K562 (cell line): ENCODE data around the gene FRYL. TPM values are rescaled to one million over a fixed set of nuclear protein-coding genes. Genes with fewer than 3 reads are reported as not detected.

Experiments
- CHD4 ChIP-seq: fragments of 200-600 bp; sonication (generic); IDR thresholded peaks from 3 replicates; pipeline ENCODE4 v1.6.1; 2012; ENCODE audit warnings: low read depth, mild to moderate bottlenecking, mixed read lengths, low read length, inconsistent platforms; ENCODE audit not compliant: insufficient read depth, insufficient replicate concordance, poor library complexity, severe bottlenecking
- DDX20 ChIP-seq: fragments of 450-650 bp; IDR thresholded peaks from 2 replicates; pipeline ENCODE4 v1.6.1; 2016; ENCODE audit warnings: missing genetic modification characterization, low read depth, mild to moderate bottlenecking, missing compliant biosample characterization, moderate library complexity
- EHMT2 ChIP-seq: fragments of 450-650 bp; IDR thresholded peaks from 2 replicates; pipeline ENCODE4 v1.6.1; 2018; ENCODE audit warnings: antibody characterized with exemption
- FOXK1 ChIP-seq: sonication (generic); formaldehyde crosslinking; IDR thresholded peaks from 2 replicates; pipeline ENCODE4 v1.8.0; 2022; ENCODE audit warnings: missing genetic modification reagents, mild to moderate bottlenecking, borderline replicate concordance
- GABPA ChIP-seq: fragments of 200-800 bp; sonication (Bioruptor generic); conservative IDR thresholded peaks from 2 replicates; pipeline ENCODE4 v1.6.1; 2016; ENCODE audit warnings: low read depth, missing genetic modification characterization, missing compliant biosample characterization
- HCFC1 ChIP-seq: IDR thresholded peaks from 2 replicates; pipeline ENCODE4 v1.6.1; 2012; ENCODE audit warnings: low read depth, low read length, improper control_type of control experiment
- HDAC8 ChIP-seq: fragments of 450-650 bp; IDR thresholded peaks from 2 replicates; pipeline ENCODE4 v1.6.1; 2016; ENCODE audit warnings: mild to moderate bottlenecking, missing genetic modification characterization, moderate library complexity, missing compliant biosample characterization
- HEY1 ChIP-seq: fragments of 250-450 bp; sonication (Bioruptor Pico); IDR thresholded peaks from 2 replicates; pipeline ENCODE4 v1.5.0; 2020; ENCODE audit warnings: mild to moderate bottlenecking, moderate library complexity, borderline replicate concordance
- IRF2 ChIP-seq: sonication (generic); formaldehyde crosslinking; IDR thresholded peaks from 2 replicates; pipeline ENCODE4 v1.8.1; 2022; ENCODE audit warnings: mild to moderate bottlenecking, missing genetic modification reagents
- KLF10 ChIP-seq: fragments of 250-450 bp; sonication (Bioruptor Pico); IDR thresholded peaks from 2 replicates; pipeline ENCODE4 v1.6.1; 2021; ENCODE audit warnings: matching md5 sums
- MCM2 ChIP-seq: fragments of 450-650 bp; IDR thresholded peaks from 2 replicates; pipeline ENCODE4 v1.6.1; 2017; ENCODE audit warnings: low read depth, mild to moderate bottlenecking
- MTA3 ChIP-seq: fragments of 450-650 bp; formaldehyde crosslinking; IDR thresholded peaks from 2 replicates; pipeline ENCODE4 v1.6.1; 2017; ENCODE audit warnings: mild to moderate bottlenecking, borderline replicate concordance
- NCOA6 ChIP-seq: fragments of 450-650 bp; IDR thresholded peaks from 2 replicates; pipeline ENCODE4 v1.6.1; 2017; ENCODE audit warnings: mild to moderate bottlenecking
- PHB2 ChIP-seq: fragments of 450-650 bp; IDR thresholded peaks from 2 replicates; pipeline ENCODE4 v1.6.1; 2017; ENCODE audit warnings: low read depth
- PYGO2 ChIP-seq: fragments of 450-650 bp; IDR thresholded peaks from 2 replicates; pipeline ENCODE4 v1.6.1; 2016; ENCODE audit warnings: mild to moderate bottlenecking, missing genetic modification characterization, moderate library complexity, missing compliant biosample characterization
- RBM15 ChIP-seq: fragments of 200-400 bp; formaldehyde crosslinking; IDR thresholded peaks from 2 replicates; pipeline ENCODE4 v1.6.1; 2018; ENCODE audit warnings: mild to moderate bottlenecking, low read length, moderate library complexity; ENCODE audit not compliant: insufficient read depth
- STAT5A ChIP-seq: IDR thresholded peaks from 2 replicates; pipeline ENCODE4 v1.6.1; 2012; ENCODE audit warnings: low read length, inconsistent platforms, borderline replicate concordance
- TAF1 ChIP-seq: IDR thresholded peaks from 2 replicates; pipeline ENCODE4 v1.6.1; 2011; ENCODE audit warnings: mild to moderate bottlenecking, low read length, moderate library complexity; ENCODE audit not compliant: insufficient read depth, control insufficient read depth, severe bottlenecking; ENCODE audit errors: extremely low read depth
- TAF7 ChIP-seq: fragments of 450-650 bp; IDR thresholded peaks from 2 replicates; pipeline ENCODE4 v1.6.1; 2016; ENCODE audit warnings: missing genetic modification characterization, missing compliant biosample characterization
- U2AF2 ChIP-seq: fragments of 200-400 bp; formaldehyde crosslinking; optimal IDR thresholded peaks from 2 replicates; pipeline ENCODE3; 2017; ENCODE audit warnings: low read depth, mild to moderate bottlenecking, low read length
- WHSC1 ChIP-seq: IDR thresholded peaks from one replicate; pipeline ENCODE4 v1.6.1; 2012; ENCODE audit warnings: low read length, control low read depth, inconsistent platforms
- ZFX ChIP-seq: sonication (generic); formaldehyde crosslinking; IDR thresholded peaks from 2 replicates; pipeline ENCODE4 v1.8.0; 2022; ENCODE audit warnings: mild to moderate bottlenecking, missing genetic modification reagents, moderate library complexity
- ZNF263 ChIP-seq: sonication (generic); formaldehyde crosslinking; IDR thresholded peaks from 2 replicates; pipeline ENCODE4 v1.8.0; 2022; ENCODE audit warnings: mild to moderate bottlenecking, missing genetic modification reagents, borderline replicate concordance
- ZNF274 ChIP-seq: IDR thresholded peaks from 2 replicates; pipeline ENCODE4 v1.6.1; 2011; ENCODE audit warnings: low read depth, mild to moderate bottlenecking, low read length, moderate library complexity, borderline replicate concordance
- ZNF551 ChIP-seq: fragments of 250-450 bp; sonication (Bioruptor Pico); IDR thresholded peaks from 2 replicates; pipeline ENCODE4 v1.5.0; 2021; ENCODE audit warnings: mild to moderate bottlenecking, moderate library complexity
- ZNF583 ChIP-seq: fragments of 250-450 bp; sonication (Bioruptor Pico); IDR thresholded peaks from 2 replicates; pipeline ENCODE4 v1.4.0; 2020
- polyA plus RNA-seq, 8 experiments: library from polyadenylated mRNA; depleted of rRNA in 4 of 8; stranded (reverse) in 5 of 8; unstranded in 3 of 8; fragments of >200 nt; fragmentation: Nextera tagmentation in 2 of 8; fragmentation: Illumina TruSeq in 1 of 8; extraction: Ambion mirVana in 2 of 8; extraction: Trizol in 1 of 8; gene quantifications; 2 replicates each; pipeline versions ENCODE4 v1.2.1 to v1.2.3, GENCODE V29; 2011 to 2014; ENCODE audit warnings: inconsistent platforms in 1 of 8, missing spikeins in 1 of 8
- total RNA-seq, 7 experiments: library from RNA; depleted of rRNA in 6 of 7; stranded (reverse); fragments of >200 nt in 6 of 7; fragmentation: Illumina TruSeq in 2 of 7; extraction: Trizol in 2 of 7; gene quantifications; 2 replicates each; pipeline versions ENCODE4 v1.2.1 to v1.2.3, GENCODE V29; 2011 to 2021; ENCODE audit warnings: low replicate concordance in 1 of 7
- TF ChIP-seq, protein P1 (sequence below): sonication (generic); formaldehyde crosslinking; IDR thresholded peaks from 2 replicates; pipeline ENCODE4 v1.8.0; 2022; ENCODE audit warnings: mild to moderate bottlenecking, missing genetic modification reagents
- TF ChIP-seq, protein P2 (sequence below): fragments of 450-650 bp; IDR thresholded peaks from 2 replicates; pipeline ENCODE4 v1.6.1; 2017; ENCODE audit warnings: antibody characterized with exemption

FRYL gene
- total and polyA plus RNA-seq, 9 of the 15 experiments (the other 6 are each of a cell fraction or from before 2014, with no cell fraction given), result 7.2 to 34.9 (median 15.9) TPM

DNA sequence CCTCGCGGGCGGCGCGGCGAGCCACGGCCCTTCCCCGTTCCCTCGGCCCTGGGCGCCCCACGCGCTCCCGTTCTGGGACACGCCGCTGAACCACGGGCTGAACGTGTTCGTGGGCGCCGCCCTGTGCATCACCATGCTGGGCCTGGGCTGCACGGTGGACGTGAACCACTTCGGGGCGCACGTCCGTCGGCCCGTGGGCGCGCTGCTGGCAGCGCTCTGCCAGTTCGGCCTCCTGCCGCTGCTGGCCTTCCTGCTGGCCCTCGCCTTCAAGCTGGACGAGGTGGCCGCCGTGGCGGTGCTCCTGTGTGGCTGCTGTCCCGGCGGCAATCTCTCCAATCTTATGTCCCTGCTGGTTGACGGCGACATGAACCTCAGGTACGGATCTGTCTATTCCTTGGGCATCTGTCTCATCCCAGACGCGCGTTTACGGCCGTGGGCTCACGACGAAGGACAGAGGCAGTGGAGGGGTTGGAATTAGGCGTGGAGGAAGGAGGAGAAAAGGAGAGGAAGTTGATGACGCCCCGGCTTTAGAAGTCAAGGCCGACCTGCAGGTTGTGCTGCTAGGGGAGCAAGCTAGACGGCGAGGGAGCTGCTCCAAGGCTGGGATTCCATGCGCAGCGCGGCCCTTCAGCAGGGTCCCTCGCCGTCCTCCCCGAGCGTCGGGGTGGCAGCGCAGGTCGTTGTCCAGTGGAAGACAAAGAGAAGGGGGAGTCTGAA lies 296.1 kb downstream of the FRYL start (continued):
- TF ChIP-seq ZNF274 (no peak), ZNF263 (CRISPR knock-in tag) (peak; percentile 29; the same call in 1 of the 2 replicates), NCOA6 (peak; percentile 82), MCM2 (no peak), IRF2 (CRISPR knock-in tag) (0 out of 2 replicates have a peak, but pooled peaks have one; percentile 10), PHB2 (no peak), TAF7 (no peak), DDX20 (no peak), FOXK1 (CRISPR knock-in tag) (no peak), HCFC1 (no peak), CHD4 (no peak), RBM15 (no peak), HDAC8 (no peak), ZFX (CRISPR knock-in tag) (peak; percentile 75), ZNF583 (CRISPR knock-in tag) (no peak), HEY1 (CRISPR knock-in tag) (no peak), STAT5A (no peak), WHSC1 (no peak), U2AF2 (no peak), EHMT2 (no peak), KLF10 (CRISPR knock-in tag) (no peak), TAF1 (peak; percentile 1), MTA3 (no peak), PYGO2 (tag) (no peak), ZNF551 (no peak), GABPA (tag) (no peak)
- TF ChIP-seq, protein P1, sequence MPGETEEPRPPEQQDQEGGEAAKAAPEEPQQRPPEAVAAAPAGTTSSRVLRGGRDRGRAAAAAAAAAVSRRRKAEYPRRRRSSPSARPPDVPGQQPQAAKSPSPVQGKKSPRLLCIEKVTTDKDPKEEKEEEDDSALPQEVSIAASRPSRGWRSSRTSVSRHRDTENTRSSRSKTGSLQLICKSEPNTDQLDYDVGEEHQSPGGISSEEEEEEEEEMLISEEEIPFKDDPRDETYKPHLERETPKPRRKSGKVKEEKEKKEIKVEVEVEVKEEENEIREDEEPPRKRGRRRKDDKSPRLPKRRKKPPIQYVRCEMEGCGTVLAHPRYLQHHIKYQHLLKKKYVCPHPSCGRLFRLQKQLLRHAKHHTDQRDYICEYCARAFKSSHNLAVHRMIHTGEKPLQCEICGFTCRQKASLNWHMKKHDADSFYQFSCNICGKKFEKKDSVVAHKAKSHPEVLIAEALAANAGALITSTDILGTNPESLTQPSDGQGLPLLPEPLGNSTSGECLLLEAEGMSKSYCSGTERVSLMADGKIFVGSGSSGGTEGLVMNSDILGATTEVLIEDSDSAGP, result no peak
- TF ChIP-seq, protein P2, sequence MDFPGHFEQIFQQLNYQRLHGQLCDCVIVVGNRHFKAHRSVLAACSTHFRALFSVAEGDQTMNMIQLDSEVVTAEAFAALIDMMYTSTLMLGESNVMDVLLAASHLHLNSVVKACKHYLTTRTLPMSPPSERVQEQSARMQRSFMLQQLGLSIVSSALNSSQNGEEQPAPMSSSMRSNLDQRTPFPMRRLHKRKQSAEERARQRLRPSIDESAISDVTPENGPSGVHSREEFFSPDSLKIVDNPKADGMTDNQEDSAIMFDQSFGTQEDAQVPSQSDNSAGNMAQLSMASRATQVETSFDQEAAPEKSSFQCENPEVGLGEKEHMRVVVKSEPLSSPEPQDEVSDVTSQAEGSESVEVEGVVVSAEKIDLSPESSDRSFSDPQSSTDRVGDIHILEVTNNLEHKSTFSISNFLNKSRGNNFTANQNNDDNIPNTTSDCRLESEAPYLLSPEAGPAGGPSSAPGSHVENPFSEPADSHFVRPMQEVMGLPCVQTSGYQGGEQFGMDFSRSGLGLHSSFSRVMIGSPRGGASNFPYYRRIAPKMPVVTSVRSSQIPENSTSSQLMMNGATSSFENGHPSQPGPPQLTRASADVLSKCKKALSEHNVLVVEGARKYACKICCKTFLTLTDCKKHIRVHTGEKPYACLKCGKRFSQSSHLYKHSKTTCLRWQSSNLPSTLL, result no peak
